ENCODE results near the gene CDH23. TPM values are rescaled to one million over a fixed set of nuclear protein-coding genes. Genes with fewer than 3 reads are reported as not detected.
A peak's percentile ranks its signal among the peaks of the same experiment; 100 is the strongest.

CDH23 gene
- total RNA-seq, 1 experiment from 2014 or later, result 2.1 TPM

DNA sequence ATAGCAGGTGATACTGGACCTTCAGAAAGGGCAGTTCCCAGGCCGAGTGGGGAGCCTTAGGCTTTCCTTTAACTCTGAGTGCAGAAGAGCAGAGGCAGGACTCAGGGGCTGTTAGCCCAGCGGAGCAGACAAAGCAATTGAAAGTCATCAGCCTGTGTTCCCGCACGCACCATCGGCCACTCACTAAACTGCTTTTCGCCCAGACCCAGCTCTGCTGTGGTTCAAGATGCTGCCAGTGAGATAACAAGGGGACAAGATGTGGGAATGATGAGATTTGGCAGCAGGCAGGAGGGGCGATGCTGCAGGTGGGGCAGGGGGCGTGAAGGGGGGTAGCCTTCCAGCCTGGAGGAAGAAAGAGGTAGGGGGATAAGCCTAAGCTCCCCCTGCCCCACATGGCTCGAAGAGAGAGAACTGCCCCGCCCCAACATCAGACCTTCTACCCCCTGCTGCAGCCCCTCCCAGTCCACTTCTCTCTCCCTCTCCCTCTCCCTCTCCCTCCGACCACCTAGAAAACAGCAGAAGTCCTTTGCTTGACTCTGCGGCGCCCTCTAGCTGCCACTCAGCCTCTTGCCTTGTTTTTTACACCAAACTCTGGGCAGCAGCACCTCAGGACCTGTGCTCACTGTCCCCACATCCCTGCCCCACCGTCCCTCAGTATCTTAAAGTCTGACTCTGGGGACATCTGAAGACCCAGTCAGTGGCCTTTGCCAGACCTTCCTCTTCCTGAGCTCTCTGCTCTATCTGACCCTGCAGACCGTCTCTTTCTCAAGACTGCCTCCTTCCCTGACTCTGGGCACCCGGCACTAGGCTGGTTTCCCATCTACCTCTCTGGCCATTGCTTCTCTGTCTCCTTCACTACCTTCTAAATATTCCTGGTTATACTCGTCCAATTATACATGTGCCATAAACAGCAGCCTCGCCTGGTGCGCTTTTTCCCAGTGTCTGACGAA is 212.4 kb downstream of the CDH23 start:
- peak; percentile 88 for DNase-seq

GRCh38 chr10:71610651-71611050 is 213.9 kb downstream of the CDH23 start:
- Histone ChIP-seq H2AFZ (ENCODE audit: low read length) (no peak overlapping the region), H3K4me2 (ENCODE audit: low read depth, low read length, poor library complexity, severe bottlenecking) (no peak overlapping the region), H3K4me3 (ENCODE audit: low read length) (no peak overlapping the region), H3K9me3 (ENCODE audit: low read length) (no peaks in the 10 kb centered on the region), H3K36me3 (ENCODE audit: insufficient read depth, low read length) (no peaks in the 10 kb centered on the region), H3K9me2 (replicated peaks; ENCODE audit: insufficient read depth, low read length) (no peaks in the 10 kb centered on the region), H3K79me2 (ENCODE audit: low read length) (no peaks in the 10 kb centered on the region), H3K27ac (ENCODE audit: low read length) (no peak overlapping the region), H3K9ac (ENCODE audit: low read length) (no peak overlapping the region), H4K20me1 (ENCODE audit: insufficient read depth, low read depth, low read length) (no peaks in the 10 kb centered on the region), H3K27me3 (ENCODE audit: low read length) (no peaks in the 10 kb centered on the region), H3K4me1 (ENCODE audit: low read length) (peaks cover 3% of the 10 kb centered on the region; the same call in 1 of the 2 replicates)
- no peak for DNase-seq

More for the DNA sequence above, 212.4 kb downstream of the CDH23 start:
- Histone ChIP-seq H3K27ac (ENCODE audit: low read length) (no peak overlapping the region), H3K4me2 (ENCODE audit: low read depth, low read length, poor library complexity, severe bottlenecking) (no peak overlapping the region), H3K4me1 (ENCODE audit: low read length) (peaks cover 3% of the 10 kb centered on the region; the same call in 1 of the 2 replicates), H3K9ac (ENCODE audit: low read length) (no peak overlapping the region), H3K9me2 (replicated peaks; ENCODE audit: insufficient read depth, low read length) (no peaks in the 10 kb centered on the region), H4K20me1 (ENCODE audit: insufficient read depth, low read depth, low read length) (no peaks in the 10 kb centered on the region), H3K27me3 (ENCODE audit: low read length) (no peaks in the 10 kb centered on the region), H3K4me3 (ENCODE audit: low read length) (no peak overlapping the region), H3K79me2 (ENCODE audit: low read length) (no peaks in the 10 kb centered on the region), H3K36me3 (ENCODE audit: insufficient read depth, low read length) (no peaks in the 10 kb centered on the region), H2AFZ (ENCODE audit: low read length) (no peak overlapping the region), H3K9me3 (ENCODE audit: low read length) (no peaks in the 10 kb centered on the region)

DNA sequence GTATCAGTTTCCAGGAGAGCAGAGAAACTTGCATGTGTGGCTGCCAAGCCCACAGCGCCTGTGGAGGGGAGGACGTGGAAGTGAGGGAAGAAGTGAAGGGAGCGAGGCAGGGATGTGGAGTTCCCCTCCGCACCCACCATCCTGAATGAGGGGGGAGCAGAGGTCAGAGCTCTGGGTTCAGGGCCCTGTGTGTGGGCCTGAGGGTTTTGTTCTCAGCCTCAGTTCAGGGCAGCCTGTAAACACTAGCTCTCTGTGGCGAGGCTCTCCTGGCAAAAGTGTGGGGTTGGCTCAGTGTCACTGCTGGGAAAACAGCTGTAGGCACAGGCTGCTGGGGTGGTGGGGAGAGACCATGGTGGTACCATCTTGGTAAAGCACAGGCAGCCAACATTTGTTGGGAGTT is 214.4 kb downstream of the CDH23 start:
- no peaks in the 10 kb centered on the region for H3K79me2 ChIP-seq (ENCODE audit: low read length)
- H2AFZ ChIP-seq (ENCODE audit: low read length), result no peak overlapping the region
- no peak overlapping the region for H3K4me2 ChIP-seq (ENCODE audit: low read depth, low read length, poor library complexity, severe bottlenecking)
- H3K4me1 ChIP-seq (ENCODE audit: low read length), result peaks cover 3% of the 10 kb centered on the region; the same call in 1 of the 2 replicates
- no peak for DNase-seq
- no peaks in the 10 kb centered on the region for H3K9me3 ChIP-seq (ENCODE audit: low read length)
- no peaks in the 10 kb centered on the region for H3K27me3 ChIP-seq (ENCODE audit: low read length)
- H3K9ac ChIP-seq (ENCODE audit: low read length), result no peak overlapping the region
- H3K27ac ChIP-seq (ENCODE audit: low read length), result no peak overlapping the region
- no peaks in the 10 kb centered on the region for H3K36me3 ChIP-seq (ENCODE audit: insufficient read depth, low read length)
- H4K20me1 ChIP-seq (ENCODE audit: insufficient read depth, low read depth, low read length), result no peaks in the 10 kb centered on the region
- H3K9me2 ChIP-seq (replicated peaks; ENCODE audit: insufficient read depth, low read length), result no peaks in the 10 kb centered on the region
- H3K4me3 ChIP-seq (ENCODE audit: low read length), result no peak overlapping the region

- H3K79me2 ChIP-seq (ENCODE audit: low read length), result no peaks in the 10 kb centered on the region
- H3K27me3 ChIP-seq (ENCODE audit: low read length), result no peaks in the 10 kb centered on the region
- H3K9me2 ChIP-seq (replicated peaks; ENCODE audit: insufficient read depth, low read length), result no peaks in the 10 kb centered on the region
- H3K36me3 ChIP-seq (ENCODE audit: insufficient read depth, low read length), result no peaks in the 10 kb centered on the region
- no peaks in the 10 kb centered on the region for H3K9me3 ChIP-seq (ENCODE audit: low read length)
- no peak for DNase-seq
- H3K27ac ChIP-seq (ENCODE audit: low read length), result no peak overlapping the region
- peaks cover 3% of the 10 kb centered on the region; the same call in 1 of the 2 replicates for H3K4me1 ChIP-seq (ENCODE audit: low read length)
- no peak overlapping the region for H3K9ac ChIP-seq (ENCODE audit: low read length)
- no peak overlapping the region for H3K4me2 ChIP-seq (ENCODE audit: low read depth, low read length, poor library complexity, severe bottlenecking)
- H4K20me1 ChIP-seq (ENCODE audit: insufficient read depth, low read depth, low read length), result no peaks in the 10 kb centered on the region
- no peak overlapping the region for H2AFZ ChIP-seq (ENCODE audit: low read length)
- no peak overlapping the region for H3K4me3 ChIP-seq (ENCODE audit: low read length)
These were observed 215.1 kb downstream of the CDH23 start for GRCh38 chr10:71611709-71612422.

DNA sequence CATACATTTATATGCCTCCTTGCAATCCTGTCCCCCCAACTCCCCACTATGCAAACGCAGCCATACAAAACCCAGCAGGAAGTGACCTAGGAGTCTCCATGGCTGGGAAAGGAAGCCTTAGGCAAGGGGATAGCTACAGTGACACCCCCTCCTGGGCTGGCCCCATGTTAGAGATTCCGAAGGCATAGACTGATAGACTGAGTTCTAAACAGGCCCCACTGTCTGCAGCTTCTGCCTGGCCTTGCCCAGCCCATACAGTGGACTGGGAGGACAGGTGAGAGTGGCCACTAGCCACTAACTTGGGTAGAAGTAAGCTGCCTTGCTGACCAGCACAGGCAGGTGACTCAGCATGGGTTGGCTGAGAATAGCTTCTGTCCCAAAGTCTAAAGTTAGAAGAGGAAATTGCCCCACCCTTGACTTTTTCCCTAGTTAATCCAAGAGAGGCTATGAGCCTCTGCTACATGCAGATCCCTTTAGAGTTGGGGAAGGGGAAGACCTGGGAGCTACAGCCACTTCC is 216.6 kb downstream of the CDH23 start:
- H2AFZ ChIP-seq (ENCODE audit: low read length), result no peak overlapping the region
- no peaks in the 10 kb centered on the region for H4K20me1 ChIP-seq (ENCODE audit: insufficient read depth, low read depth, low read length)
- H3K36me3 ChIP-seq (ENCODE audit: insufficient read depth, low read length), result no peaks in the 10 kb centered on the region
- no peaks in the 10 kb centered on the region for H3K79me2 ChIP-seq (ENCODE audit: low read length)
- H3K4me3 ChIP-seq (ENCODE audit: low read length), result no peak overlapping the region
- H3K4me2 ChIP-seq (ENCODE audit: low read depth, low read length, poor library complexity, severe bottlenecking), result no peak overlapping the region
- H3K9me3 ChIP-seq (ENCODE audit: low read length), result no peaks in the 10 kb centered on the region
- no peak overlapping the region for H3K27ac ChIP-seq (ENCODE audit: low read length)
- no peaks in the 10 kb centered on the region for H3K9me2 ChIP-seq (replicated peaks; ENCODE audit: insufficient read depth, low read length)
- H3K9ac ChIP-seq (ENCODE audit: low read length), result no peak overlapping the region
- no peaks in the 10 kb centered on the region for H3K27me3 ChIP-seq (ENCODE audit: low read length)
- peaks cover 3% of the 10 kb centered on the region; the same call in 1 of the 2 replicates for H3K4me1 ChIP-seq (ENCODE audit: low read length)
- DNase-seq, result no peak

GRCh38 chr10:71613877-71614276 is 217.2 kb downstream of the CDH23 start:
- no peak for DNase-seq
- H2AFZ ChIP-seq (ENCODE audit: low read length), result no peak overlapping the region
- H3K27me3 ChIP-seq (ENCODE audit: low read length), result no peaks in the 10 kb centered on the region
- H3K4me1 ChIP-seq (ENCODE audit: low read length), result peaks cover 3% of the 10 kb centered on the region; the same call in 1 of the 2 replicates
- no peak overlapping the region for H3K4me2 ChIP-seq (ENCODE audit: low read depth, low read length, poor library complexity, severe bottlenecking)
- H3K27ac ChIP-seq (ENCODE audit: low read length), result no peak overlapping the region
- H3K36me3 ChIP-seq (ENCODE audit: insufficient read depth, low read length), result no peaks in the 10 kb centered on the region
- H3K79me2 ChIP-seq (ENCODE audit: low read length), result no peaks in the 10 kb centered on the region
- H3K9me3 ChIP-seq (ENCODE audit: low read length), result no peaks in the 10 kb centered on the region
- H4K20me1 ChIP-seq (ENCODE audit: insufficient read depth, low read depth, low read length), result no peaks in the 10 kb centered on the region
- no peak overlapping the region for H3K9ac ChIP-seq (ENCODE audit: low read length)
- H3K4me3 ChIP-seq (ENCODE audit: low read length), result no peak overlapping the region
- no peaks in the 10 kb centered on the region for H3K9me2 ChIP-seq (replicated peaks; ENCODE audit: insufficient read depth, low read length)

- no peaks in the 10 kb centered on the region for H3K9me3 ChIP-seq (ENCODE audit: low read length)
- H3K9ac ChIP-seq (ENCODE audit: low read length), result no peak overlapping the region
- no peaks in the 10 kb centered on the region for H3K36me3 ChIP-seq (ENCODE audit: insufficient read depth, low read length)
- no peak overlapping the region for H3K4me2 ChIP-seq (ENCODE audit: low read depth, low read length, poor library complexity, severe bottlenecking)
- no peaks in the 10 kb centered on the region for H4K20me1 ChIP-seq (ENCODE audit: insufficient read depth, low read depth, low read length)
- H3K4me3 ChIP-seq (ENCODE audit: low read length), result no peak overlapping the region
- peaks cover 3% of the 10 kb centered on the region; the same call in 1 of the 2 replicates for H3K4me1 ChIP-seq (ENCODE audit: low read length)
- H3K27ac ChIP-seq (ENCODE audit: low read length), result no peak overlapping the region
- H3K79me2 ChIP-seq (ENCODE audit: low read length), result no peaks in the 10 kb centered on the region
- no peak overlapping the region for H2AFZ ChIP-seq (ENCODE audit: low read length)
- no peak for DNase-seq
- H3K27me3 ChIP-seq (ENCODE audit: low read length), result no peaks in the 10 kb centered on the region
- H3K9me2 ChIP-seq (replicated peaks; ENCODE audit: insufficient read depth, low read length), result no peaks in the 10 kb centered on the region
These were observed 218.2 kb downstream of the CDH23 start for GRCh38 chr10:71614946-71615345.

Measured in Karpas-422 (cell line).